ENCODE results near the gene C6orf132.

The C6orf132 gene

GRCh38 chr6:42136508-42137193 lies 5.8 kb downstream of the C6orf132 start:
- H3K9me3 ChIP-seq (ENCODE audit: control insufficient read depth, insufficient read depth, low read length), result no peaks in the 10 kb centered on the region
- no peaks in the 10 kb centered on the region for H3K27me3 ChIP-seq (ENCODE audit: control insufficient read depth, insufficient read depth, low read length)
- no CpG with 5 or more reads among the region's 14 CpGs for WGBS (ENCODE audit: insufficient coverage, insufficient read length)
- no peak overlapping the region for H3K4me3 ChIP-seq (ENCODE audit: low read length)
- peak overlapping the region; percentile 20 for H3K27ac ChIP-seq (ENCODE audit: low read length)
- peaks cover 21% of the 10 kb centered on the region for H3K4me1 ChIP-seq (ENCODE audit: control insufficient read depth, insufficient read depth, low read length)
- peak; percentile 83 for DNase-seq (ENCODE audit: low read depth, low spot score)
- H3K36me3 ChIP-seq (ENCODE audit: control insufficient read depth, insufficient read depth, low read length), result peaks cover 4% of the 10 kb centered on the region; the same call in 1 of the 2 replicates

GRCh38 chr6:42135722-42136121 lies 6.7 kb downstream of the C6orf132 start:
- Histone ChIP-seq H3K4me3 (ENCODE audit: low read length) (no peak overlapping the region), H3K4me1 (ENCODE audit: control insufficient read depth, insufficient read depth, low read length) (peaks cover 23% of the 10 kb centered on the region), H3K27ac (ENCODE audit: low read length) (no peak overlapping the region), H3K36me3 (ENCODE audit: control insufficient read depth, insufficient read depth, low read length) (peaks cover 6% of the 10 kb centered on the region; the same call in 1 of the 2 replicates), H3K9me3 (ENCODE audit: control insufficient read depth, insufficient read depth, low read length) (no peaks in the 10 kb centered on the region), H3K27me3 (ENCODE audit: control insufficient read depth, insufficient read depth, low read length) (no peaks in the 10 kb centered on the region)
- no peak for DNase-seq (ENCODE audit: low read depth, low spot score)
- no CpG with 5 or more reads among the region's 2 CpGs for WGBS (ENCODE audit: insufficient coverage, insufficient read length)

GRCh38 chr6:42135161-42135560 lies 7.3 kb downstream of the C6orf132 start:
- H3K36me3 ChIP-seq (ENCODE audit: control insufficient read depth, insufficient read depth, low read length), result peaks cover 6% of the 10 kb centered on the region; the same call in 1 of the 2 replicates
- H3K4me3 ChIP-seq (ENCODE audit: low read length), result no peak overlapping the region
- no peak overlapping the region for H3K27ac ChIP-seq (ENCODE audit: low read length)
- no peak for DNase-seq (ENCODE audit: low read depth, low spot score)
- H3K27me3 ChIP-seq (ENCODE audit: control insufficient read depth, insufficient read depth, low read length), result no peaks in the 10 kb centered on the region
- H3K9me3 ChIP-seq (ENCODE audit: control insufficient read depth, insufficient read depth, low read length), result no peaks in the 10 kb centered on the region
- no CpG with 5 or more reads among the region's 12 CpGs for WGBS (ENCODE audit: insufficient coverage, insufficient read length)
- H3K4me1 ChIP-seq (ENCODE audit: control insufficient read depth, insufficient read depth, low read length), result peaks cover 22% of the 10 kb centered on the region

- Histone ChIP-seq H3K36me3 (ENCODE audit: control insufficient read depth, insufficient read depth, low read length) (peaks cover 12% of the 10 kb centered on the region), H3K27ac (ENCODE audit: low read length) (no peak overlapping the region), H3K4me1 (ENCODE audit: control insufficient read depth, insufficient read depth, low read length) (peaks cover 18% of the 10 kb centered on the region), H3K27me3 (ENCODE audit: control insufficient read depth, insufficient read depth, low read length) (no peaks in the 10 kb centered on the region), H3K9me3 (ENCODE audit: control insufficient read depth, insufficient read depth, low read length) (no peaks in the 10 kb centered on the region), H3K4me3 (ENCODE audit: low read length) (no peak overlapping the region)
- DNase-seq (ENCODE audit: low read depth, low spot score), result no peak
- no CpG with 5 or more reads among the region's 4 CpGs for WGBS (ENCODE audit: insufficient coverage, insufficient read length)
Measured at GRCh38 chr6:42133926-42134325, 8.5 kb downstream of the C6orf132 start.

GRCh38 chr6:42131531-42131930 lies 10.9 kb downstream of the C6orf132 start:
- Histone ChIP-seq H3K36me3 (ENCODE audit: control insufficient read depth, insufficient read depth, low read length) (peaks cover 17% of the 10 kb centered on the region), H3K27ac (ENCODE audit: low read length) (no peak overlapping the region), H3K27me3 (ENCODE audit: control insufficient read depth, insufficient read depth, low read length) (no peaks in the 10 kb centered on the region), H3K4me3 (ENCODE audit: low read length) (no peak overlapping the region), H3K4me1 (ENCODE audit: control insufficient read depth, insufficient read depth, low read length) (peaks cover 15% of the 10 kb centered on the region), H3K9me3 (ENCODE audit: control insufficient read depth, insufficient read depth, low read length) (no peaks in the 10 kb centered on the region)
- no peak for DNase-seq (ENCODE audit: low read depth, low spot score)
- WGBS (ENCODE audit: insufficient coverage, insufficient read length), result no CpG with 5 or more reads among the region's 11 CpGs

GRCh38 chr6:42129360-42129676 lies 13.1 kb downstream of the C6orf132 start:
- H3K27me3 ChIP-seq (ENCODE audit: control insufficient read depth, insufficient read depth, low read length), result no peaks in the 10 kb centered on the region
- WGBS (ENCODE audit: insufficient coverage, insufficient read length), result no CpG with 5 or more reads among the region's 2 CpGs
- DNase-seq (ENCODE audit: low read depth, low spot score), result no peak
- H3K4me1 ChIP-seq (ENCODE audit: control insufficient read depth, insufficient read depth, low read length), result peaks cover 8% of the 10 kb centered on the region
- peaks cover 32% of the 10 kb centered on the region for H3K36me3 ChIP-seq (ENCODE audit: control insufficient read depth, insufficient read depth, low read length)
- no peak overlapping the region for H3K27ac ChIP-seq (ENCODE audit: low read length)
- no peaks in the 10 kb centered on the region for H3K9me3 ChIP-seq (ENCODE audit: control insufficient read depth, insufficient read depth, low read length)
- no peak overlapping the region for H3K4me3 ChIP-seq (ENCODE audit: low read length)

- Histone ChIP-seq H3K4me1 (ENCODE audit: control insufficient read depth, insufficient read depth, low read length) (0 out of 2 replicates have a peak, but pooled peaks cover 6% of the 10 kb centered on the region), H3K36me3 (ENCODE audit: control insufficient read depth, insufficient read depth, low read length) (peaks cover 32% of the 10 kb centered on the region), H3K9me3 (ENCODE audit: control insufficient read depth, insufficient read depth, low read length) (no peaks in the 10 kb centered on the region), H3K27me3 (ENCODE audit: control insufficient read depth, insufficient read depth, low read length) (no peaks in the 10 kb centered on the region), H3K4me3 (ENCODE audit: low read length) (no peak overlapping the region), H3K27ac (ENCODE audit: low read length) (no peak overlapping the region)
- no peak for DNase-seq (ENCODE audit: low read depth, low spot score)
- no CpG with 5 or more reads among the region's 25 CpGs for WGBS (ENCODE audit: insufficient coverage, insufficient read length)
Measured at GRCh38 chr6:42128460-42129359, 13.7 kb downstream of the C6orf132 start.

- WGBS (ENCODE audit: insufficient coverage, insufficient read length), result no CpG with 5 or more reads among the region's 3 CpGs
- peaks cover 26% of the 10 kb centered on the region for H3K36me3 ChIP-seq (ENCODE audit: control insufficient read depth, insufficient read depth, low read length)
Measured at GRCh38 chr6:42125663-42126062, 16.8 kb downstream of the C6orf132 start.

GRCh38 chr6:42125231-42125630 lies 17.2 kb downstream of the C6orf132 start:
- no peak for DNase-seq (ENCODE audit: low read depth, low spot score)
- Histone ChIP-seq H3K4me1 (ENCODE audit: control insufficient read depth, insufficient read depth, low read length) (no peaks in the 10 kb centered on the region), H3K36me3 (ENCODE audit: control insufficient read depth, insufficient read depth, low read length) (peaks cover 26% of the 10 kb centered on the region), H3K4me3 (ENCODE audit: low read length) (no peak overlapping the region), H3K27me3 (ENCODE audit: control insufficient read depth, insufficient read depth, low read length) (no peaks in the 10 kb centered on the region), H3K27ac (ENCODE audit: low read length) (no peak overlapping the region), H3K9me3 (ENCODE audit: control insufficient read depth, insufficient read depth, low read length) (no peaks in the 10 kb centered on the region)
- no CpG with 5 or more reads among the region's 14 CpGs for WGBS (ENCODE audit: insufficient coverage, insufficient read length)

More at GRCh38 chr6:42125663-42126062, 16.8 kb downstream of the C6orf132 start:
- DNase-seq (ENCODE audit: low read depth, low spot score), result no peak
- no peak overlapping the region for H3K27ac ChIP-seq (ENCODE audit: low read length)
- H3K27me3 ChIP-seq (ENCODE audit: control insufficient read depth, insufficient read depth, low read length), result no peaks in the 10 kb centered on the region
- H3K4me3 ChIP-seq (ENCODE audit: low read length), result no peak overlapping the region
- no peaks in the 10 kb centered on the region for H3K9me3 ChIP-seq (ENCODE audit: control insufficient read depth, insufficient read depth, low read length)
- no peaks in the 10 kb centered on the region for H3K4me1 ChIP-seq (ENCODE audit: control insufficient read depth, insufficient read depth, low read length)

GRCh38 chr6:42124223-42124836 lies 18.1 kb downstream of the C6orf132 start:
- Histone ChIP-seq H3K4me1 (ENCODE audit: control insufficient read depth, insufficient read depth, low read length) (no peaks in the 10 kb centered on the region), H3K27me3 (ENCODE audit: control insufficient read depth, insufficient read depth, low read length) (no peaks in the 10 kb centered on the region), H3K36me3 (ENCODE audit: control insufficient read depth, insufficient read depth, low read length) (peaks cover 23% of the 10 kb centered on the region), H3K4me3 (ENCODE audit: low read length) (no peak overlapping the region), H3K9me3 (ENCODE audit: control insufficient read depth, insufficient read depth, low read length) (no peaks in the 10 kb centered on the region), H3K27ac (ENCODE audit: low read length) (no peak overlapping the region)
- DNase-seq (ENCODE audit: low read depth, low spot score), result no peak
- WGBS (ENCODE audit: insufficient coverage, insufficient read length), result no CpG with 5 or more reads among the region's 9 CpGs

Data from iPS DF 6.9 (cell line).